HG02884 (cell line): ENCODE data around the gene LTBP1.

Experiments used
- ATAC-seq: cut with Tn5 transposase; IDR thresholded peaks from one replicate; pipeline ENCODE4 v1.9.1; 2021; ENCODE audit warnings: mild to moderate bottlenecking, moderate library complexity; ENCODE audit not compliant: unreplicated experiment

The LTBP1 gene

DNA sequence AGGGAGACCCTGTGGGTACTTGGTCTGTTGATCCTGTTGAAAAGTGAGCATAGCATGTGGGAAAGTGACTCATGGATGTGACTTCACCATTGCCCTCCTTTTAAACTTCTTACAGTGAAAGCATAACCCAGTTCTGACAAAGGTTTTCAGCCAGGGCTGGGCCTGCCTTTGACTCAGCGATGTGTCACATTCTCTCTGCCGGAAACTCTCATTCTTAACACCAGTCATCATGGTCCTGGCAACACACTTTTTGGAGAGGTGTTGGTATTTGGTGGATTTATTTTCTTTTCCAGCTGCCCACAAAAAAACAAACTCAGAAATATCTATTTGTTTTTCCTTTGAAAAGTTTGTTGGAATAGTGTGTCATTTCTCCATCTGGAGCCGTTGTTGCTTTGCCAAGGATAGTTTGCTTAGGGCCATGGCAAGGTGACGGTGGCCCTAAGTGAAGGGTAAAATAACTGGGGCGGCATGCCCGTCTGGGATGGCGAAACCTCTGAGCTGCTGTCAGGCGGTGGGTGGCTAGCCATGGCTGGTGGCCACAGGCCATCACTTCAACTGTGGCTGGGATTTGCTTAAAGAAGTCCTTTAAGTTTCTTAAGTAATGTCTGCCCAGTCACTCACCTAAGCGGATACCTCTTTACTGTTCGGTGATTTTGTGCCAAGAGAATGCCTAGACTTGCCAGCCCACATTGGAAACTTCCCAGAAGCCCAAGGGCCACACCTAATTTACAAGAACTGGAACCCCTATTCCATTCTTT lies 123.3 kb downstream of the LTBP1 start:
- no peak for ATAC-seq

DNA sequence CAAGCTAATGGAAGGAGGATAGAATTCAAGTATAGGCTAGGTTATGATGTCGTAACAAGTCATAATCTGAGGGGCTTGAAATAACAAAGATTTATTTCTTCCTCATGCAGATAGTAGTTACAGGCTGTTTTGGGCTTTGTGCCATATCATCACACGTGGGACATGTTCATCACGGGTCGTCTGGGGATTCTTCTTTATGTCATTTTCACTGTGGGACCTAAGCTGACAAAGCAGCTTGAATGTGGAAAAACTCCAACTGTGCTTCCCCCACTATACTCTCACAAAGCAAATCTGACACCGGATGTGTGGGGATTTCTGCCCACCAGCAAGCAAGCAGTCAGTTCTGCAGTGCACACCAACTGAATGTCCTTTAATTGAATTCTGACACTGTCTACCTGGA lies 124.8 kb downstream of the LTBP1 start:
- no peak for ATAC-seq

DNA sequence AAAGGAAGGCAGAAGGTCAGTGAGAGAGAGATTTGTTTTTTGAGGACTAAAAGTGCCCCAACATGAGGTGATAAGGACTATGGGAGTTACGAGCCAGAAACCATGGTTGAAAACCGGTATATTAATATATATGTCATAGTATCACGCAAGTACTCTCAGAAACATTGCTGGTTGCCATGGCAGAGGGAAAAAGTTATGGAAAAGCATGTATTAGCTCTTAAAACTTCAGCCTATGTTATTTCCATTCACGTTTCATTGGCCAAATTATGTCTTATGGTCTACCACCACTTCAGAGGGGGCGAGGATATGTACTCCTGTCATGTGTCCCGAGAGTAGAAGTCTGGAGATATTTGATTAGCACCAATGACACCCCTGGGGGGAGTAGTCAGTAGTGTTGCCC lies 125.9 kb downstream of the LTBP1 start:
- ATAC-seq = no peak

DNA sequence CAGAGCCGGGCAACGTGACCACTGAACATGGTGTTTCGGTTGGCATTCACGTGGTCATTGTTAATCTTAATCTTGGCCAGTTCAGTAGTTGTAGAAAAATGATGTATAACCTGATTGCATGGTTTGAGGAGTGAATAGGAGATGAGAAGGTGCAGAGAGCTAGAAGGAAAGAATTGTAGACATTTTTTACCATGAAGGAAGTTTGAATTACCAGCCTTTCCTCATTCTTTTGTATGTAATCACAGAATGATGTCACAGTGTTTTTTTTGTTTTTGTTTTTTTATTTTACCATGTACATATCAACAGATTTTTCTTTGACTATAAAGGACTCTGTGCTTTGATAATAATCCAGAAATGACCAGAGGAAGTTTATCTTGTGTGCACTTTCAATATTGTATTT lies 126.3 kb downstream of the LTBP1 start:
- no peak for ATAC-seq

DNA sequence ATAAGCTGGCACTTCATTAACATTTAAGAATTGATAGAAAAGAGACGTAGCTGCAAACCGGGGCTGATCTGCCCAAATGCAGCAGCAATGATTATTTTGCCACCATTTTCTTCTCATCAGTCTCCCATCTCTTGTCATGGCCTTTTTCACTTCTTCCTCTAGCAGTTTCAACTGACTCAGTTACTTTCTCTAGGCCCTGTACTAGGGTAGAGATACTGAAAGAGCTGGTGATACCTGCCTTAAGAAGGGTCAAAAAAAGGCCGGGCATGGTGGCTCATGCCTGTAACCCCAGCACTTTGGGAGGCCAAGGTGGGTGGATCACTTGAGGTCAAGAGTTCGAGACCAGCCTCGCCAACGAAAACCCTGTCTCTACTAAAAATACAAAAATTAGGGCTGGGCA lies 127.4 kb downstream of the LTBP1 start:
- no peak for ATAC-seq

DNA sequence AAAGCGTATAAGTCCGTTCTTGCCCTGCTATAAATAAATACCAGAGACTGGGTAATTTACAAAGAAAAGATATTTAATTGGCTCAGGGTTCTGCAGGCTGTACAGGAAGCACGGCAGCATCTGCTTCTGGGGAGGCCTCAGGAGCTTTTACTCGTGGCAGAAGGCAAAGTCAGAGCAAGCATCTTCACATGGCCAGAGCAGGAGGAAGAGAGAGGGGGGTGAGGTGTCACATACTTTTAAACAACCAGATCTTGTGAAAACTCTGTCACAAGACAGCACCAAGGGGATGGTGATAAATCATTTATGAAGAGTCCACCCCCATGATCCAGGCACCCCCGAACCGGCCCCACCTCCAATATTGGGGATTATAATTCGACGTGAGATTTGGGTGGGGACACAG lies 130.6 kb downstream of the LTBP1 start:
- no peak for ATAC-seq

DNA sequence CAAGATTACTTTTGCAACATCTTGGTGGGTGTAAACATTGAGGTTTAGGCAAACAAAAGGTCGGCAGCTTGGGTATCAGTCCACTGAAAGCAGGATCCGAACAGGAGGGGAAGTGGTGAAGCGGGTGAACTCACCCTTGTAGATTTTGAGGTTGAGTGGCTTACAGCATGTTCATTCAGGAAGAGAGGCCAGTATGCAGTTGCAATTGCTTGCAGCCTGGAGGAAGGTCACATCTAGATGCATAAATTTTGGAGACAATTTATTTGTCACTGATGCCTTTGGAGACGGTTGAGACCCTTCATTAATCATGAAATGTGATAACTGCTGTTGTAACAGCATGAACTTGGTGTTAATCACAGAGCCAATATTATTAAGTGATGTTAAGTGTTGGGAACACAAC lies 131.1 kb downstream of the LTBP1 start:
- no peak for ATAC-seq

DNA sequence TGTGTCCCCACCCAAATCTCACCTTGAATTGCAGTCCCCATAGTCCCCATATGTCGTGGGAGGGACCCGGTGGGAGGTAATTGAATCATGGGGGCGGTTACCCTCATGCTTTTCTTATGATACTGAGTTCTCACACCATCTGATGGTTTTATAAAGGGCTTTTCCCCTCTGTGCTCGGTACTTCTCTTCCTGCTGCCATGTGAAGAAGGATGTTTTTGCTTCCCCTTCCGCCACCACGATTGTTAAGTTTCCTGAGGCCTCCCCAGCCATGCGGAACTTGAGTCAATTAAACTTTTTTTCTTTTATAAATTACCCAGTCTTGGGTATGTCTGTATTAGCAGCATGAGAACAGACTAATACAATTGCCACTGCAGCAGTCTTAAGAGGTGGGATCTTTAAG lies 134.9 kb downstream of the LTBP1 start:
- ATAC-seq = no peak

DNA sequence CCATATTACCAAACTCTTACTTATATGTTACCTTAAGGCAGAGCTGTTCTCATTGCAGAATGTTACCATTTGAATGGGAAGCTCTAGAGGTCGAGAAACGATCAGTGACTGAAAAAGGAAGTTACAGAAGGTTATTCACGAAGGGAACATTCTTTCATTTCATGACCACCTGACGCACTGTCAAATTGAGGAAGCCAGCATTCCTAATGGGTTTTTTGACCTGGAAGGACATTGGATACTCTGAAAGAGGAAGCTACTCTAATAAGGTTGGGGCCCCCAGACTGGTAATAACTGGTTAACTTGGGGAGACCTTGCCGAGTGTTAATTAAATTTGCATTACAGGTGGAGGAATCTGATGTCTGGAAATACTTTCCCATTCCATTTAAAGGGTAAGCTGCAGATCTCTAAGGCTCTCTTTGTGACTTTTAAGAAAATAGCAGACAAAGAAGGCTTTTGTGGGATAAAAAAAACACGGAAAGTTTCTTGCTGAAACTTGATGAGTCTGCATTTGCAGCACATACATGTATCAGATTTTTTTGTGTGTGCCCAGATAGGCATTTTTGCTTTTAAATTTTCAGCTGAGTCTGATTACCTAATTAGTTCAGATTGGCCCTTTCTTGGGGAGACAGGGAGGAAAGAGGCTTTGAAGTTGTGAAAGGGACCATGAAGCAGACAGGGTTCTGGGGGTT lies 137.1 kb downstream of the LTBP1 start:
- no peak for ATAC-seq

DNA sequence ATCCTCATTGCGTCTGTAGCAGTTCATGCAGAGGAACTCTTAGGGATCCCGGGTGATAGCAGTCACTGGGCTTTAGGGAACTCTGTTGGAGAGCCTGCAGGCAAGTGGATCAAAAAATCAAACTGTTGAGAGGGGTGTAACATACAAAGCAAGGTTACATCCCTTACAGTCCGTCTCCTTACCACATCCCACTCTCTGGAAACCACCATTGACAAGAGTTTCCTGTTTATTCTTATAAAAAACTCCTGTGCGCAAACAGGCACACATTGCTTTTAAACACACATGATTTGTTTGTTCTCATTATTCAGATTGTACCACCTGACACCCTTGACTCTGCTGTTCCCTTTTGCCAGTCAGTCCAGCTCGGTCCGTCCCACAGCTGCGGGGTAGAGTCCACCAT lies 137.7 kb downstream of the LTBP1 start:
- no peak for ATAC-seq

DNA sequence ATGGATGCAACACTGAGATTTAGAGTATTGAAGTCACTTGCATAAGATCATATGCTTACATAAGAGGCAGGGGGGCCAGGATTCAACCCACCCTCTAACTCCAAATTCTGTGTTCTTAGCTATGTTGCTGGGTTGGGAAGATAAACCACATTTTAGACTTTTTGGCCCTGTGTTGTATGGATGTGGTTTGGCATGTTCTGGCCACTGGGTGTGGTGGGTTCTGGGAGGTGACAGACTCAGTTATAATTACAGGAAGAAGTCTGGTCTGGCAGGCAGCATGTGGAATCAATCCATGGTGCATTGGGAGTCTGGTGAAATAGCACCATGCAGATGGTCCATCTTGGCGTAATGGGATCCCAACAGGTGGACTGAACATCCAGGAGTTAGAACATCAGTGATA lies 138.9 kb downstream of the LTBP1 start:
- ATAC-seq = no peak

DNA sequence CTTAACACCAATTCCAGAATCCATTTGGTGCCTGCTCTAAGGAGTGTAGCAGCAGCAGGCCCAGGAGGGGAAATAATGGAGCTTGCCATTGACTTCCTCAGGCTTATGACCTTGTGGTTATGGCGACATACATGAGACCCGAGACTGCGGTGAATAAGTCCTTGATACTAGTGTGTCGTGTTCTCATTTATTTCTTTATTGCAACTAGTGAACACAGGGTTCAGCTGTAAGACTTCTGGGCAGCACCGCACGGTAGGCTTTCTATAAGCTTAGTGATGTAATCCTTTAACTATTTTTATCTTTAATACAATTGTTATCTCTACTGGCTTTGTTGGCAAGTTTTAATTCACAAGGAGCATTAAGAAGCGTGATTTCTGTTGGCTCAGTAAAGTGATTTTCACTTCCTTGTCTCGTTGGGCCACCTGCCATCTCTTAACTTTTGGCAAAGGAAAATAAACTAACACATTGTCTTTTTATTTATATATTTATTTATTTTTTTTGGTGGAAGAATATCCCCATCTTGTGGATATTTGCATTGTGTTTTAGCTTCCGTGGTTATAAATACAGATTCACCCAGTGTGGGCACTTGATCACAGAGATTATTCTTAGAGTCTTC lies 139.8 kb downstream of the LTBP1 start:
- no peak for ATAC-seq

DNA sequence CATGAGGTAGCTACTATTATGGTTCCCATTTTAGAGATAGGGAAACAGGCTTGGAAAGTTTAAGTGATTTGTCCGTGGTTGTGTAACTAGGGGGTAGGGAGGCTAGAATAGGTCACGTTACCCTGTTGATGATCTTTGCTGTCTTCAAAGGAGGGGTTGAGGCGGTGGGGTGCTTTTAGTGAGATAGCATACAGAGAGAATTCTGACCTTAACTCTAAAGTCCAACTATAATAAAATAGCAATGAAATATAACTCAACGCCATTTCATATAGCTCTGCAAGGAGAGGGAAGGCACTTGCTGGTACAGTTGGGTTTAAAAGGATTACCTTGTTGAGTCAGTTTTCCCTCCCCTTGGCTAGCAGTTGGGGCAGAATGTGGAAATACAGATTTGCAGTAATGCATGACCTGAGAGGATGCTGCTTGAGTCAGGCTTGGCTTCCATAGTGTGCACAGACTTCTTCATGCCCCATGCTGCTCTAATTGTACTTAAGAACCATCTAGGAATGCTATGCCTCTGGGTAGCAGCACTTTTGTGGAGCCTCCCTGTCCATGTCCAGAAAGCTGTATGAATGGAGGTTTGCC lies 143.9 kb downstream of the LTBP1 start:
- ATAC-seq = no peak

DNA sequence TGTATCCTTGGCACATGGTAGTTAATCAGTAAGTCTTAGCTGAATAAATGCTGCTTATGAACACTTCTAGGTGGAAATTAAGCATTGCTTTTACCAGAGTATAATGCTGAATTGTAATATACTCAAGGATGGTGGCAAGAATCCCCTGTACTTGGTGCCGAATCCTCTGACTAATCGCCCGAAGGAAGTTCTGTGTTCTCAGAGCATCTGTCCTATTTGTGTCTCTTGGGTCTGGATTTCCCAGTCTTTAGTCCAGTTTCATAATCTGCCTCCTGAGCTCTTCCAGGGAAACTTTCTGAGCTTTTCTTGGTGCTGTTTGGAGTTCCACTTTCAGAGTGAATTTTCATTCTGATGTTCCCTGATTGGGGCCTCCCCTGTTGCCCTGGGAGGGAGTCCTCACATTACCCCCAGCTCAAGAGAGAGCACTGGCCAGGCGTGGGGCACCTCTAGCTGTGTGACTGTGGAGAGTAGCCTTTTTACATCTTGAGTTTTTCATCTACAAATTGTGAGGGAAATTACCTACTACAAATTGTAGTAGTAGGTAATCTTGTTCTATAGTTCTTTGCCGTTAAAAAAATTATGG lies 144.9 kb downstream of the LTBP1 start:
- no peak for ATAC-seq

DNA sequence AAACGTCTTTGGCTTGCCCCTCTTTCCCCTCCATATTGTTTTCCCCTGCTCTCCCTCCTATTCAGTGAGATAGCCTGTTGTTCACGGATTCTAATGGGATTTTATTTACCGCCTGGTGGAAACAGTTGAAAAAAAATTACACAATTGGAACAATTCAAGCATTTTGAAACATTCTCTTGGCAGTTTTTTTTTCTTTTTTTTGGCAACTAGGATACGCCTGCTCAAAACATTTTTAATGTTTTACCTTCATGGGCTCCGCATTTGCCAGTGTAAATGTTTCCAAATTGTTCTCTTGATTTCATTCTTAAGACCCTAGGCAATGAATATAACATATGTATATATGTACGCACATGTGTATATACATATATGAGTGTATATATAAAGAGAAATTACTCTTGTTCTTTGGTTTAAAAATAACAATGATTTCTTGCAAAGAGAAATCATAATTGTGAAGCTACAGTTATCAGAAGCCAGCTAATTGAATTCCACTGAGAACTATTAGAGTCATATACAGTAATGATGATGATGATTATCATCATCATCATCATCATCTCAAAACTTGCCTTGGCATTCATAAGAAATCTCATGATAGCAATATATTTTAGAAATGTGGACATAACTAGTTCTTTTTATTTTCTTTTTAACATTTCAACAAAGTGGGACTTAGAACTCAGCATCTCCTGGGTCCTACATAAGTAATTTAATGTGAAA lies 146.7 kb downstream of the LTBP1 start:
- ATAC-seq = no peak

DNA sequence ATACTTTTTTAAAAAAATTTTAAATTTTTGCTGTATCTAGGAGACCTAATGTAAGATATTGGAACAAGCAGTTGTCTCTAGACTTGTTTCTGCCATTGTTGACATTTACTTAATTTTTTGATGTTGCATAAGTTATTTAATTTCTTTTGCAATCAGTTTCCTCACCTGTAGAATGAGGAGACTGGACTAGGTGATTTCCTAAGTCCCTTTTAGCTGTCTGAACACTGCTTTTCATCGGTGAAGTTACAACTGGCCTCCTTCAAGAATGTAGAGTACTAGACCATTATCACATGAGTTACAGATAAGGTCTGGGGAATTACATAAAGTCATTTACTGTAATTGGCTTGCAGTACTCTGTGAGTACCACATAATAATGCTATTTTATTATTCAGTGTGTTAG lies 147.6 kb downstream of the LTBP1 start:
- ATAC-seq = no peak

DNA sequence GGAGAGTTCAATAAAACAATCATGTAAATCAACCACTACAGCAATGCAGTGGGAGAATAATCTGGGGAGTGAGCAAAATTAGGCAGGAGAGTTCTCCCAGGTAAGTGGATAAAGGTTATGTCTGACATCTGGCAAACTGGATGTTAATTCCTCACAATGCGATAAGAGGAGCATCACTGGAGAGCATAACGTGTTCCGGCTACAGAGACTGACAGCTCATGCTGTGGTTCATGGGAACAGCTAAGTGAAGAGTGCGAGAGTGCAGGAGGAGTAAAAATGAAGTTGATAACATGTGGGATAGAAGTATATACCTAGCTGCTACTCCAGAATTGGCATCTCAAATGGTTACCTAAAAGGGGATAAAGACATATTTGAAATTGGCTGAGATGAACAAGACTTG lies 153.2 kb downstream of the LTBP1 start:
- ATAC-seq = no peak

DNA sequence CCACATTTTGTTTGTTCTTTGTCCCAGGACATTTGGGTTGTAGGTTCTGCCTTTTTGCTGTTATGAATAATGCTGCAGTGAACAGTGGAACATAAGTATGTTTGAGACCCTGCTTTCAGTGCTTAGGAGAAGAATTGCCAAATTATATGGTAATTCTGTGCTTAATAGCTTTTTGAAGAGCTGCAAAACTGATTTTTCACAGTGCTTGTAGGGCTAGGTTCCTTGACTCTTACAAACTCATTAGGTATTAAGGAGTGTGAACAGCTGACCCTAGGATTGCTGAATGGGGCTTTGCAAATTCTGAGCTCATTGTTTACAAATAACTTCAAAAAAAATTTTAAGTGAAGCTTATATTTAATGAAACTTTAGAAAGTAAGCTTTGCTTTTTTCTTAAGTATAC lies 154.2 kb downstream of the LTBP1 start:
- ATAC-seq = no peak

DNA sequence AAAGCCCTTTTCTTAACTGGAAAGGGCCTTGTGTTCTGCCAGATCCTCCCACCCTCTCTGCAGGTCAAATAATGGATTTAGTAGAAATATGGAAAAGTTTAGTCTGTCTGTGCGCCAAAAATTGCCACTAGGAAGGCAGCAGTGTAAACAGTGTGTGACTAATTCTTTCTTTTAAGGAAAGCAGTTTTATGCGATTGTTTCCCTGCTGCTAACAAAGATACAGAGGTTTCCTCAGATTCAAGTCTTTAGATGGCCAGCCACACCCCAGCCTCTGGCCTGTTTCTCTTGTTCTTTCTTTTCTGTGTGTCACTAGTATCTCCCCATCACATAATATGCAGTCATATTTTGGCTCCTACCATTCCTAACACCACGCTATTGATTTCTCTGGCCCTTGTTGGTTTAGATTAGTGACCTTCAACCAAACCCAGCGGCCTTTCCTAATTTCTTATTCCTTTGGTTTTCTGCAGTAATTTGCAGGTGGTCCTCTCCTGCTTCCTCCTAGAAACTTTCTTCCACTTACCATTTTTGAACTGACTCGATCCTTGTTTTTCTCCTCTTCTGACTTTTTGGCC lies 157.4 kb downstream of the LTBP1 start:
- ATAC-seq = no peak

DNA sequence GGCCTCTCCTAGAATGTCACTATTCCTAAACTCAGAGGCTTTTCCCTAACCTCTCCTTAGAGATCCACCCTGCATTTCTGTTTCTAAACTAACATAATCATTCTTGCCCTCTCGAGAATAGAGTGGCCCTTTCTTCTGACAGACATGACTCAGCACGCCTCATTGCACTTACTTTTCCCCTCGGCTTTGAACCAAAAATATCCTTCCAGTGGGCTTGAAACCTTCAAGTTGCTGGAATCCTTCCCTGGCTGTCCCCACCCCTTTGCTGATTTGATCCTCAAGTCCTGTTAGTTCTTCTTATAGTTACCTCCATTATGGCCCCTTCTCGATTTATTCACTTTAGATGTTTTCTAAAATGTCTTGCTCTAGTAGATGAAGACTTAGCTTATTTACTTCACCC lies 158.0 kb downstream of the LTBP1 start:
- no peak for ATAC-seq

DNA sequence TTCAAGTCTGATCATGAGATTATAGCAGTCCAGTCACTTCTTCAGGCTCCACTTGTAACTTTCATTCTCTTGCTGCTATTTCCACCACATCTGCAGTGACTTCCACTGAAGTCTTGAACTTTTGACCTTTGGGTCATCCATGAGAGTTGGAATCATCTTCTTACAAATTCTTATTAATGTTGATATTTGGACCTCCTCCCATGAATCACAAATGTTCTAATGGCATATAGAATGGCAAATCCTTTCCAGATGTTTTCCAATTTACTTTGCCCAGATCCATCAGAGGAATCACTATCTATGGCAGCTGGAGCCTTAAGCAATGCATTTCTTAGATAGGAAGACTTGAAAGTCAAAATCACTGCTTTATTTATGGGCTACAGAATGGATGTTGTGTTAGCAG lies 159.4 kb downstream of the LTBP1 start:
- no peak for ATAC-seq
